Measurements from ENCODE around the gene RMI2. TPM values are rescaled to one million over a fixed set of nuclear protein-coding genes. Genes with fewer than 3 reads are reported as not detected.
A peak's percentile ranks its signal among the peaks of the same experiment; 100 is the strongest.

The RMI2 gene
- total RNA-seq, 6 experiments from 2014 or later, result 0.37 to 2.9 (median 1.0) TPM

DNA sequence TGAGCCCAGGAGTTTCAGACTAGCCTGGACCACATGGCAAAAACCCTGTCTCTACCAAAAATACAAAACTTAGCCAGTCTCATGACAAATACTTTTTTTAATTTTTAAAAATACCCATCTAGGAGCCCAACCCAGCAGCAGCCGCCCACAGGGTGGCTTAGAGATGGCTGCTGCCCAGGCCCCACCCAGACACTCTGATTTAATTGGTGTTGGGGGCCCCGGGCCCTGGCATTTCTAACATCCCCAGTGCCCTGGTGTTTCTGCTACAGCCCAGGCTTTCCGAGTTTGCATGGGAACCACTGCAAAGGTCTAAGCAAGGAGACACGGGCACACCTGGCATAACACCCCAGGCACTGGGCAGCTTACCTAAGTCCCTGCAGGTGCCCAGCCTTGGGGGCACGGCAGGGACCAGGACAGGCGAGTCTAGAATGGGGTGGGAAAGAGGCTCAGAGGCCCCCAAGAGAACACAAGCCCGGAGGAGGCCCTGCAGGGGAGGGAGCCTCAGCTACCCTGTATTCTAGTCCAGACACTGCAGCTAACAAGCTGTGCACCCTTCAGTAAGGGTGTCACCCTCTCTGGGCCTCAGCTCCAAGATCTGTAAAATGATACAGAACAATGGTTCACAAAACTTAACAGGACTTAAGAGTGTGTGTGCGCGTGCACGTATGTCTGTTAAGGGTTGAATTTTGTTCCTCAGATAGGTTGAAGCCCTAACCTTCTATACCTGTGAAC lies 48.8 kb downstream of the RMI2 start:
- TF ChIP-seq, protein P1, sequence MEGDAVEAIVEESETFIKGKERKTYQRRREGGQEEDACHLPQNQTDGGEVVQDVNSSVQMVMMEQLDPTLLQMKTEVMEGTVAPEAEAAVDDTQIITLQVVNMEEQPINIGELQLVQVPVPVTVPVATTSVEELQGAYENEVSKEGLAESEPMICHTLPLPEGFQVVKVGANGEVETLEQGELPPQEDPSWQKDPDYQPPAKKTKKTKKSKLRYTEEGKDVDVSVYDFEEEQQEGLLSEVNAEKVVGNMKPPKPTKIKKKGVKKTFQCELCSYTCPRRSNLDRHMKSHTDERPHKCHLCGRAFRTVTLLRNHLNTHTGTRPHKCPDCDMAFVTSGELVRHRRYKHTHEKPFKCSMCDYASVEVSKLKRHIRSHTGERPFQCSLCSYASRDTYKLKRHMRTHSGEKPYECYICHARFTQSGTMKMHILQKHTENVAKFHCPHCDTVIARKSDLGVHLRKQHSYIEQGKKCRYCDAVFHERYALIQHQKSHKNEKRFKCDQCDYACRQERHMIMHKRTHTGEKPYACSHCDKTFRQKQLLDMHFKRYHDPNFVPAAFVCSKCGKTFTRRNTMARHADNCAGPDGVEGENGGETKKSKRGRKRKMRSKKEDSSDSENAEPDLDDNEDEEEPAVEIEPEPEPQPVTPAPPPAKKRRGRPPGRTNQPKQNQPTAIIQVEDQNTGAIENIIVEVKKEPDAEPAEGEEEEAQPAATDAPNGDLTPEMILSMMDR (IDR thresholded peaks at IDR 0.05), result no peak
- no peak for TF ChIP-seq POLR2A (IDR thresholded peaks at IDR 0.05)
- peak in 1 of 3 donors; percentile 7 for DNase-seq
- no peak overlapping the region for H3K27ac ChIP-seq
- intact Hi-C loops (cut with DNase I), result loop anchor here (10.0 kb wide), 2 partner anchors 411 to 421 kb away; no protein-coding TSS in a partner anchor
- H3K4me3 ChIP-seq, result no peak overlapping the region
- no peaks in the 10 kb centered on the region for H3K9me3 ChIP-seq
- no peaks in the 10 kb centered on the region for H3K4me1 ChIP-seq
- H3K27me3 ChIP-seq, result no peaks in the 10 kb centered on the region
- 85% methylated on average over 7 of the region's 10 CpGs for WGBS (ENCODE audit: insufficient coverage, low coverage, low lambda C conversion rate, missing lambda C conversion rate)
- H3K36me3 ChIP-seq, result no peaks in the 10 kb centered on the region
- ATAC-seq, result no peak

- Histone ChIP-seq H3K4me3 (no peak overlapping the region), H3K4me1 (no peaks in the 10 kb centered on the region), H3K36me3 (no peaks in the 10 kb centered on the region), H3K27ac (no peak overlapping the region), H3K27me3 (no peaks in the 10 kb centered on the region), H3K9me3 (no peaks in the 10 kb centered on the region)
- intact Hi-C loops (cut with DNase I), result loop anchor here (10.0 kb wide), 2 partner anchors 410 to 420 kb away; no protein-coding TSS in a partner anchor
- peak in 1 of 3 donors; percentile 27 for DNase-seq
- no peak for ATAC-seq
- WGBS (ENCODE audit: insufficient coverage, low coverage, low lambda C conversion rate, missing lambda C conversion rate), result 100% methylated on average over 1 of the region's 3 CpGs
- no peak for TF ChIP-seq POLR2A (IDR thresholded peaks at IDR 0.05)
- TF ChIP-seq, protein P1 (IDR thresholded peaks at IDR 0.05), result no peak
Measured at GRCh38 chr16:11394593-11394960, 49.3 kb downstream of the RMI2 start.

DNA sequence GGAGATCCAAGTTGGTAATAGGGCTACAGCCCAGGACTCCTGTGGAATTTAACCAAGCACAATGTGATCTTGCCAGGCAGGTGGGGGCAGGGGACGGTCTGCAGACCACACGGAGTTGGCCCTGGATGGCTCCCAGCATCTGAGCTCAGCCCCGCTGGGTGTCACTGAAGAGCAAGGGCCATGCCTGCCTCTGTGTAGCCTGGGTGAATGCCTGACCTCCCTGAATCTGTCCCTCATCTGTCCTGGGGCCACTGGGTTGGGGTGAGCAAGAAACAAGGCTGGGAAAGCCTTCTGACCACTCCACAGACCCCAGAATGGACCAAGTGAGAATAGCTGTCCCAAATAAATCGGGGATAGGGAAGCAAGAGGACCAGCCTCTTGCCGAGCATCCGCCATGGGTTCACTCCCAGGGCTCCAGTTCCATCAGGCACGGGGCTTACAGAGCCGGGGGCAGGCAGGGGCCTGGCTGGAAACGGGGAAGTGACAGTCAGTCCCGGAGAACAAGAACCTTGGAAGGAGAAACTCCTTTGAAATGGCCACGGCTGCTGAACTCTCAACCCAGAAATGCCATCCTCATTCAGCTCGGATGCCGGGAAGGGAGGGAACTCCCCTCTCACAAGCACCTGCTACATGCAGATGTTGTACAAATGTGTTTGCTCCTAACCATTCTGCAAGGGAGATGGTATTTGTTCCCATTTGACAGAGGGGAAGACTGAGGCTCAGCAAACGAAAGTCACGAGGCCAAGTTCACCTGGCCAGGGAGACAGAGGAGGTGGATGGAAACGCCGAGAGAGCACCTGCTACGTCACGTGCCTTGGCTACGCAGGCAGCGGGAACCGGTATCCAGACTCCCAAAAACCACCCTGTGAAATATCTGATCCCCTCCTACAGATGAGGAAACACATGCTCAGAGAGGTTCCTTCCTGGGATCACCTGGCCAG lies 50.0 kb downstream of the RMI2 start:
- Histone ChIP-seq H3K4me3 (no peak overlapping the region), H3K9me3 (no peaks in the 10 kb centered on the region), H3K4me1 (no peaks in the 10 kb centered on the region), H3K36me3 (no peaks in the 10 kb centered on the region), H3K27ac (no peak overlapping the region), H3K27me3 (no peaks in the 10 kb centered on the region)
- no peak for ATAC-seq
- 52% methylated on average over 10 of the region's 22 CpGs for WGBS (ENCODE audit: insufficient coverage, low coverage, low lambda C conversion rate, missing lambda C conversion rate)
- TF ChIP-seq POLR2A (IDR thresholded peaks at IDR 0.05), result no peak
- TF ChIP-seq, protein P1 (IDR thresholded peaks at IDR 0.05), result no peak
- intact Hi-C loops (cut with DNase I), result loop anchor here (5.0 to 10.0 kb wide), 3 partner anchors 247 to 420 kb away; no protein-coding TSS in a partner anchor
- DNase-seq, result peak in 1 of 3 donors; percentile 49

- H3K9me3 ChIP-seq, result no peaks in the 10 kb centered on the region
- no peaks in the 10 kb centered on the region for H3K4me1 ChIP-seq
- no peak for DNase-seq
- ATAC-seq, result no peak
- intact Hi-C loops (cut with DNase I), result loop anchor here (5.0 to 10.0 kb wide), 3 partner anchors 246 to 419 kb away; no protein-coding TSS in a partner anchor
- 10% methylated on average over 3 of the region's 3 CpGs for WGBS (ENCODE audit: insufficient coverage, low coverage, low lambda C conversion rate, missing lambda C conversion rate)
- H3K27me3 ChIP-seq, result no peaks in the 10 kb centered on the region
- H3K4me3 ChIP-seq, result no peak overlapping the region
- TF ChIP-seq, protein P1 (IDR thresholded peaks at IDR 0.05), result no peak
- H3K36me3 ChIP-seq, result no peaks in the 10 kb centered on the region
- no peak overlapping the region for H3K27ac ChIP-seq
Measured at GRCh38 chr16:11395949-11396240, 50.6 kb downstream of the RMI2 start.
